Chondrocyte (in vitro differentiated cells): ENCODE results near the gene NTRK2. TPM values are rescaled to one million over a fixed set of nuclear protein-coding genes. Genes with fewer than 3 reads are reported as not detected.

Source experiments
- DNase-seq: peaks from one replicate; pipeline ENCODE4 v3.0.0; 2021; ENCODE audit warnings: mixed read lengths, low spot score
- H3K27ac Mint-ChIP-seq: one replicate; pipeline ENCODE4 v1.8.0; 2021; ENCODE audit warnings: mild to moderate bottlenecking, moderate library complexity, mixed read lengths; ENCODE audit not compliant: unreplicated experiment
- H3K27me3 Mint-ChIP-seq: 2 replicates; pipeline ENCODE4 v1.8.0; 2021; ENCODE audit warnings: low read depth, mixed read lengths
- H3K36me3 Mint-ChIP-seq: 2 replicates; pipeline ENCODE4 v1.8.0; 2021; ENCODE audit warnings: low read depth, mixed read lengths
- H3K4me1 Mint-ChIP-seq: 2 replicates; pipeline ENCODE4 v1.8.0; 2021; ENCODE audit warnings: low read depth, mild to moderate bottlenecking, mixed read lengths
- H3K4me3 Mint-ChIP-seq: one replicate; pipeline ENCODE4 v1.8.0; 2021; ENCODE audit warnings: mild to moderate bottlenecking, moderate library complexity, mixed read lengths; ENCODE audit not compliant: unreplicated experiment
- H3K9me3 Mint-ChIP-seq: 2 replicates; pipeline ENCODE4 v1.8.0; 2021; ENCODE audit warnings: low read depth, mixed read lengths
- total RNA-seq: library from RNA; stranded (reverse); gene quantifications from 3 replicates; pipeline ENCODE4 v1.2.1, GENCODE V29; 2021
- TF ChIP-seq, protein P1 (sequence below): fragments of 200-600 bp; sonication (generic); IDR thresholded peaks from 2 replicates; pipeline ENCODE4 v1.5.0; 2021; ENCODE audit warnings: antibody characterized with exemption, mild to moderate bottlenecking, moderate library complexity

NTRK2 gene
- total RNA-seq, 1 donor from 2014 or later, result 40.0 TPM

DNA sequence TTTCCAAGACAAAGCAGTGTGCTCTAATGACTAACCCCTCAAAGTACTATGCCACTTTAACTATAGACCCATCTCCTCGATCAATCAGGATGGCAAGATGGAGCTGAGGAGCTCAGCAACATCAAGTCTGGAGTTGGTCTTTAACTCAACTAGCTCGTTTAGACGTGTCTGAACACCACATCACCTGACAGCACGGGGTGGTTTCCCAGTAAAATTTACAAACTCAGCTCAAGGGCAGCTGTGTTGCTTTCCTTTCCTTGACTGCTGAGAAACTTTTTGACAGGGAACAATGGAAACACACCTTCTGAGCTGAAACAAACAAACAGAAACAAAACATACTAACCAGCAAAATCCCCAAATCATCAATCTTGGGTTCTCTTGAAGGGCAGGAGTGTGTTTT, 202.5 kb downstream of the NTRK2 start:
- Mint-ChIP-seq H3K9me3 (no peaks in the 10 kb centered on the region), H3K27me3 (no peaks in the 10 kb centered on the region), H3K36me3 (peaks cover 2% of the 10 kb centered on the region), H3K27ac (no peak overlapping the region), H3K4me1 (peaks cover 13% of the 10 kb centered on the region), H3K4me3 (no peak overlapping the region)
- DNase-seq, result no peak
- TF ChIP-seq, protein P1, sequence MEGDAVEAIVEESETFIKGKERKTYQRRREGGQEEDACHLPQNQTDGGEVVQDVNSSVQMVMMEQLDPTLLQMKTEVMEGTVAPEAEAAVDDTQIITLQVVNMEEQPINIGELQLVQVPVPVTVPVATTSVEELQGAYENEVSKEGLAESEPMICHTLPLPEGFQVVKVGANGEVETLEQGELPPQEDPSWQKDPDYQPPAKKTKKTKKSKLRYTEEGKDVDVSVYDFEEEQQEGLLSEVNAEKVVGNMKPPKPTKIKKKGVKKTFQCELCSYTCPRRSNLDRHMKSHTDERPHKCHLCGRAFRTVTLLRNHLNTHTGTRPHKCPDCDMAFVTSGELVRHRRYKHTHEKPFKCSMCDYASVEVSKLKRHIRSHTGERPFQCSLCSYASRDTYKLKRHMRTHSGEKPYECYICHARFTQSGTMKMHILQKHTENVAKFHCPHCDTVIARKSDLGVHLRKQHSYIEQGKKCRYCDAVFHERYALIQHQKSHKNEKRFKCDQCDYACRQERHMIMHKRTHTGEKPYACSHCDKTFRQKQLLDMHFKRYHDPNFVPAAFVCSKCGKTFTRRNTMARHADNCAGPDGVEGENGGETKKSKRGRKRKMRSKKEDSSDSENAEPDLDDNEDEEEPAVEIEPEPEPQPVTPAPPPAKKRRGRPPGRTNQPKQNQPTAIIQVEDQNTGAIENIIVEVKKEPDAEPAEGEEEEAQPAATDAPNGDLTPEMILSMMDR, result no peak

DNA sequence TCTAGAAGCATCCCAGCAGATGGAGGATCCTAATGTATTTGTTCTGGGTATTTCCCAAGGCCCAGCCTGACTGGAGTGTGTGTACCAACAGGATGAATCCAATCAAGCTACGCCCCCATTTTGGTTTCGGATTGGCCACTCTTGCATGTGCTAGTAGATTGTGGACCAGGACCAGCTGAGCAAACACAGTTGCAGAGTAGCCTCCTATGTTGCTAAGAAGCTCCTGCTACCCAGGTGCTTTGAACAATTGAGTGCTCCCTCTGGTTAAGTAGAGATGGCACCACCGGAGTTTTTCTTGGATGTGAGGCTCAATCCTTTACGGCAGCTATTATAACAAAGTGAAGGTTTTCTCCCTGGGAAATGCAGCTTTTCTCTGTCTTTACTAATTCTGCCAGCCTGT, 204.5 kb downstream of the NTRK2 start:
- Mint-ChIP-seq H3K4me3 (no peak overlapping the region), H3K9me3 (no peaks in the 10 kb centered on the region), H3K27me3 (no peaks in the 10 kb centered on the region), H3K27ac (no peak overlapping the region), H3K36me3 (no peaks in the 10 kb centered on the region), H3K4me1 (peaks cover 13% of the 10 kb centered on the region)
- DNase-seq, result no peak
- TF ChIP-seq, protein P1, result no peak

DNA sequence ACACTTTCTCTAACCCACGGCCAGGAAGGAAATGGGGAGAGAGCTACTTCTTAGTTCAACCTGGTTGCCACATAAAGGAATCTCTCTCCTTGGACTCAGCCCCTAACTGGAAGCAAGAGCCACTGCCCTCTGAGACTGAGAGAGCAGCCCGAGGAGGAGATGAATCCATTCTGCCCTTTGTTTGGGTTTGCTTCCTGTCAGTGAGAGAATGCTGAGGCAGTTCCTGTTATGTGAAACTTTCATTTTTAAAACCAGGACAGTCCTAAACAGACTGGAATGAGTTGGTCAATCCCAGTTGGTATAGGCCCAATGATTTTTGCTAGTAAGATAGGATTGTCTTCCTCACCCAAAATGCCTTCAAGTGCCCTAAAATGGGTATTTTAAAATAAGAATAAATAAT, 205.1 kb downstream of the NTRK2 start:
- Mint-ChIP-seq H3K27me3 (no peaks in the 10 kb centered on the region), H3K4me3 (no peak overlapping the region), H3K36me3 (no peaks in the 10 kb centered on the region), H3K27ac (peak overlapping the region; percentile 63), H3K9me3 (no peaks in the 10 kb centered on the region), H3K4me1 (peaks cover 13% of the 10 kb centered on the region)
- DNase-seq, result no peak
- TF ChIP-seq, protein P1, result no peak

DNA sequence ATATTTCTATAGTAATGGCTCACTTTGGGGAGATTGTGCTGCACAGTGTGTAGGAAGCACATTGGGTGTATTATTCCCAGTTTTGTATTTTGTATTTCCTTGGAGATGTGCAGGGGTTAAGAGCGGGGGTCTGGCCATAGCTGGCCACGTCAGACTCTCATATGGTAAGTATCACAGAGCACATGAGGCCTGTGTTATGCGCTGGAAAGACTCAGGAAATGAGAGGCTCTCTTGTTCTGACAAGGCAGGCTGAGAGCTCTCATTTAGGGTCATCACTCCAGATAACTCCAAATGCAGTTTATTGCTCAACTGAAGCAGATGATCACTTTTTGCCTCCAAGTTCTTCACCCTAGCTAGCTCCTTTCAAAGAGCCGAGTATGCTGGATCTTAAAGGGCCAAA, 205.7 kb downstream of the NTRK2 start:
- Mint-ChIP-seq H3K9me3 (no peaks in the 10 kb centered on the region), H3K36me3 (no peaks in the 10 kb centered on the region), H3K27ac (no peak overlapping the region), H3K27me3 (no peaks in the 10 kb centered on the region), H3K4me3 (no peak overlapping the region), H3K4me1 (peaks cover 13% of the 10 kb centered on the region)
- no peak for DNase-seq
- TF ChIP-seq, protein P1, result no peak

DNA sequence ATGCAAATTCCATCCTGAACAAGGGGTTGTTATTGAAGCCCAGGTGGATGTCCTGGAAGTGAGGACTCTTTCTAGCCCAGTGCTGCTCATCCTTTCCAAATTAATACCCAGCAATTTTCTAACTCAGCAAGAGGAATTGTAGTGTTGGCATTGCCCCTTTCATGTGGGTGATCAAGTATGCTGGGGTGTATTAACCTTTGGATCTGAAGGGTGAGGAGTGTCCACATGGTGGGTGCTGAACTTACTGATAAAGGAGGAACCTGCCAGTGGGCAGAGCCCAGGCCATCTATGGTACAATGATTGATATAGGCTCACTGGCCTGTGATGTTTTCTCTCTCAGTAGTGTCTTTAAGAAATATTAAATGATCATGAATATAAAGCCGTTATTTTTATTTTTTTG, 210.1 kb downstream of the NTRK2 start:
- H3K4me1 Mint-ChIP-seq, result peaks cover under 1% of the 10 kb centered on the region
- H3K4me3 Mint-ChIP-seq, result no peak overlapping the region
- H3K27ac Mint-ChIP-seq, result no peak overlapping the region
- no peak for DNase-seq
- TF ChIP-seq, protein P1, result no peak
- no peaks in the 10 kb centered on the region for H3K27me3 Mint-ChIP-seq
- H3K9me3 Mint-ChIP-seq, result no peaks in the 10 kb centered on the region
- no peaks in the 10 kb centered on the region for H3K36me3 Mint-ChIP-seq
